SK-N-SH (cell line): ENCODE data around the gene NAA38.

Experiments
- CTCF ChIP-seq: fragments of 200-600 bp; sonication (generic); IDR thresholded peaks from 2 replicates; pipeline ENCODE4 v1.6.1; 2017; ENCODE audit warnings: antibody characterized with exemption, mild to moderate bottlenecking, moderate library complexity
- EZH2phosphoT487 ChIP-seq: fragments of 200-600 bp; sonication (generic); IDR thresholded peaks from 2 replicates; pipeline ENCODE4 v1.6.1; 2017; ENCODE audit warnings: low read depth, mixed run types, mild to moderate bottlenecking, antibody characterized with exemption, moderate library complexity, borderline replicate concordance
- GATA2 ChIP-seq: sonication (generic); formaldehyde crosslinking; IDR thresholded peaks from 2 replicates; pipeline ENCODE4 v1.5.0; 2020; ENCODE audit warnings: mild to moderate bottlenecking, missing genetic modification reagents
- NFIC ChIP-seq: IDR thresholded peaks from 2 replicates; pipeline ENCODE4 v1.4.0; 2012; ENCODE audit warnings: borderline replicate concordance
- POLR2AphosphoS5 ChIP-seq: IDR thresholded peaks from 2 replicates; pipeline ENCODE4 v1.6.1; 2012; ENCODE audit warnings: low read depth, low read length
- RAD21 ChIP-seq: IDR thresholded peaks from 2 replicates; pipeline ENCODE4 v1.6.1; 2012; ENCODE audit warnings: mild to moderate bottlenecking, low read length
- REST ChIP-seq: IDR thresholded peaks from 2 replicates; pipeline ENCODE4 v1.6.1; 2012; ENCODE audit warnings: mild to moderate bottlenecking, low read depth, low read length, moderate library complexity
- RXRA ChIP-seq: IDR thresholded peaks from 2 replicates; pipeline ENCODE4 v1.4.0; 2012; ENCODE audit warnings: low read depth, mild to moderate bottlenecking, borderline replicate concordance
- SIN3A ChIP-seq: IDR thresholded peaks from 2 replicates; pipeline ENCODE4 v1.6.1; 2012; ENCODE audit warnings: low read depth, mild to moderate bottlenecking, low read length, moderate library complexity, borderline replicate concordance
- SMC3 ChIP-seq: IDR thresholded peaks from 2 replicates; pipeline ENCODE4 v1.6.1; 2012; ENCODE audit warnings: low read depth, low read length, improper control_type of control experiment
- USF1 ChIP-seq: IDR thresholded peaks from 2 replicates; pipeline ENCODE4 v1.4.0; 2012; ENCODE audit warnings: low read depth, borderline replicate concordance
- USF2 ChIP-seq: fragments of 150-350 bp; IDR thresholded peaks from 2 replicates; pipeline ENCODE4 v1.6.1; 2017; ENCODE audit warnings: antibody characterized with exemption, low read length, low read depth, borderline replicate concordance

GRCh38 chr17:7893187-7893880, 36.0 kb upstream of the NAA38 start:
- TF ChIP-seq USF2 (no peak), CTCF (no peak), POLR2AphosphoS5 (no peak), SMC3 (no peak), NFIC (no peak), RAD21 (no peak), USF1 (no peak), GATA2 (CRISPR knock-in tag) (no peak), REST (no peak), EZH2phosphoT487 (no peak), RXRA (no peak), SIN3A (no peak)
